HG03439 (cell line): Measurements from ENCODE around the gene FRMD8.

ENCODE experiments used
- ATAC-seq: cut with Tn5 transposase; IDR thresholded peaks from one replicate; pipeline ENCODE4 v1.9.1; 2021; ENCODE audit warnings: mild to moderate bottlenecking, moderate library complexity; ENCODE audit not compliant: unreplicated experiment

The FRMD8 gene

GRCh38 chr11:65390996-65391395 lies 4.6 kb downstream of the FRMD8 start:
- no peak for ATAC-seq

- no peak for ATAC-seq
Observed at GRCh38 chr11:65392186-65392829, 5.9 kb downstream of the FRMD8 start.

GRCh38 chr11:65392899-65393298 lies 6.5 kb downstream of the FRMD8 start:
- ATAC-seq: no peak

DNA sequence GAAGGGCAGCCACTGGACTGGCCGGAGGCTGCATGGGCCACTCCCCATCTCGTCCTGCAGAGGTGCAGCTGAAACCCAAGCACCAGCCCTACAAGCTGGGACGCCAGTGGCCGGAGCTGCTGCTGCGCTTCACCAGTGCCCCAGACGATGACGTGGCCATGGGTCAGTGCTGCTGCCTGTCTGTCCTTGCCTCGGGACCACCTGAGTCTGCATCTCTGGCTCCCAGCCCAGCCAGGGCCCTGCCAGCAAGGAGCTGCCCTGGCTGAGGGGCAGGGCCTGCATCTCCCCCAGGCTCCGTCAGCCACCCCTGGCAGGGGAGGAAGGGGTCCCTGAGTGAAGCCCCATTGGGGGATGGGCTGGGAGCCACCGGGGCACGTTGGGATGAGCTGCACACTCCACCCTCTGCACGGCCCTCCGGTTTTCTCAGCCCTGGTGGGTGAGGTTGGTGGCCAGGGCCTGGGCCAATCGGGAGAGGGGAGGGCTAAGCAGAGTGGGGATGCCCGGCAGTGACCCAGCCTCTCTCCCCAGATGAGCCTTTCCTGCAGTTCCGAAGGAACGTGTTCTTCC lies 7.2 kb downstream of the FRMD8 start:
- no peak for ATAC-seq

DNA sequence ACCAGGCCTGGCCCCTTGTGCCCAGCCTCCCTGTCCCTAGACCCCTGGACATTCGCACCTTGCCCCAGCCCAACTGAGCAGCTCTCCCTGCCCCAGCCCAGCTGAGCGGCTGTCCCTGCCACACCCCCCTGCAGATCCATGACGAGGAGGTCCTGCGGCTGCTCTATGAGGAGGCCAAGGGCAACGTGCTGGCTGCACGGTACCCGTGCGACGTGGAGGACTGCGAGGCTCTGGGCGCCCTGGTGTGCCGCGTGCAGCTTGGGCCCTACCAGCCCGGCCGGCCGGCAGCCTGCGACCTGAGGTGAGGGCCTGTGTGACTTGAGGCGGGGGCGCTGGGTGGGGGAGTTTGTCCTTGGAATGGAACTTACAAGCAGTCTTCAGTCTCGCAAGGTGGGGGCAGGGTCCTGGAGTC lies 7.7 kb downstream of the FRMD8 start:
- no peak for ATAC-seq

DNA sequence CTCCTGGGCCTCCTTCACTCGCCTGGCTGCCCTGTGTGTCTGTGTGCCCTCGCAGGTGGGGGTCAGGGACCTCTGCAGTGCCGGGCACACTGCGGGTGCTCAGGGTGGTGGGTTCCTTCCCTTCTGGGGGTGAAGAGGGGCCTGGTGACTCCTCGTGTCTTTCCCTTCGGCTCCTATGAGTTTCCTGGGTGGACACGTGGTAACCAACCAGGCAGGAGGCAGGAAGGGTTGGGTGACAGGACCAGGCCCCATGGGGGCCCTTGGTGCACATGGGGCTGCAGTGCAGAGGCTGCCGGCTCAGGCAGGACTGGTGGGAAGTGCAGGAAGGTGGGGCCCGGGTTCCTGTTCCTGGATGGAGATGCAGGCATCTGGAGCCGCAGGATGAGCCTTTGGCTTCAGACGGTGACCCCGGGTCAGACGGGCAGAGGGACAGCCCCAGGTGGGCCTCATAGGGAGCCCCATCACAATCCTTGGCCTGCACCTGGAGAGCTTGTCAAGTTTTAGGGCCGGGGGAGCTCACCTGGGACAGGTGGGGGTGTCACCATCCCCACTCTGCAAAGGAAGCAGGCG lies 9.6 kb downstream of the FRMD8 start:
- ATAC-seq: no peak

GRCh38 chr11:65396769-65397745 lies 10.6 kb downstream of the FRMD8 start:
- ATAC-seq: no peak

DNA sequence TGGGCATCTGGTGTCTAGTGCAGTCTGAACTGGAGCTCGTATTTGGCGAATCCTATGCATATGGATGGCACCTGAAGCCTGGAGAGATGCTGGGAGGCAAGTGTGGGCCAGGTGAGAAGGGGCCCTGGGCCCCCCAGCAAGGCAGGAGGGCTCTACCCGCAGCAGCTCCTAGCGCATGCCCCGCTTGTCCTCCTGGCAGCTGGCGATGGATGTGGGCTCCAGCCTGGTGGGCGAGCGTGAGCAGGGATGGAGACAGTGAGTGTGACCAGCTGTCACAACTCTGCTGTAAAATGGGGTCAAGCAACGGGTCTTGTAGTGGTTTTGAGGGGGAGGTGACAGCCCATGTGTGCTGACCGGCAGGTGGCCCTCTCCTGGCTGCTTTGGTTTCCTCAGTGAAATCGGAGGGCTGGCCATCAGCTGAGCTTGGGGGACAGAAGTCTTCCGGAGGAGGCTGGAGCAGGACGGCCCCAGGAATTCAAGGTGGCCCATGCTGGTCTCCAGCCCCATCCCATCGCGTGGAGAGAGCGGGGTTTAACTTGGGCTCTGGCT lies 12.0 kb downstream of the FRMD8 start:
- ATAC-seq: no peak

- no peak for ATAC-seq
Observed at GRCh38 chr11:65399249-65399648, 12.8 kb downstream of the FRMD8 start.

GRCh38 chr11:65399845-65400244 lies 13.4 kb downstream of the FRMD8 start:
- no peak for ATAC-seq

DNA sequence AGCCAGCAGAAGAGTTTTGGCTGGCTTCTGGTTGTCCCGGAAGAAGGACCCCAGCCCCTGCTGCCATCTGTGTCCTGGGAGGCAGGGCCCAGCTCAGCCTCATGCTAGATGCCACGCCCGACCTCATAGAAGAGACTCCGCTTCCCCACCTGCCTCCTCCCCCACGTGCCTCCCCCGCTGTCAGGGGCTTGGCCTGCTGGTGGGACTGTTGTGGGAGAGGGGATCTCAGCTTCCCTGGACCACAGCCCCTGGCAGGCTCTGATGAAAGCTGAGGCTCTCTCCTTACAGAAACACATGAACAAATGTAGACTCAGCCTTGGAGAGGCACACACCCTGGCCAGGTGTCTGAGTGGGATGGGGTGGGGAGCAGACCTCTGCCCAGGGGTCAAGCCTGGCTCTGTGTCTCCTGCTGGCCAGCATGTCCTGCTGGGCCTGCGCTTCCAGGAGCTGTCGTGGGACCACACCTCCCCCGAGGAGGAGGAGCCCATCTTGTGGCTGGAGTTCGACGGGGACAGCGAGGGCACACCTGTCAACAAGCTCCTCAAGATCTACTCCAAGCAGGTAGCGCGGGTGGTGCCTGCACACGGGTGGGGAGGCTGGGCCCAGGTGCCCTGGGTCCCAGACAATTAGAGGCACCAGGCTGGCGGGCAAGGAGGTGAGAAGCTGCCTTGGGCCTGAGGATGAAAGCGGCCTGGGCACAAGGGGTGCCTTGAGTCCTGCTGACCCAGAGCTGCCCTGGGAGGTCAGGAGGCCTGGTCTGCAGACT lies 14.1 kb downstream of the FRMD8 start:
- ATAC-seq: no peak

DNA sequence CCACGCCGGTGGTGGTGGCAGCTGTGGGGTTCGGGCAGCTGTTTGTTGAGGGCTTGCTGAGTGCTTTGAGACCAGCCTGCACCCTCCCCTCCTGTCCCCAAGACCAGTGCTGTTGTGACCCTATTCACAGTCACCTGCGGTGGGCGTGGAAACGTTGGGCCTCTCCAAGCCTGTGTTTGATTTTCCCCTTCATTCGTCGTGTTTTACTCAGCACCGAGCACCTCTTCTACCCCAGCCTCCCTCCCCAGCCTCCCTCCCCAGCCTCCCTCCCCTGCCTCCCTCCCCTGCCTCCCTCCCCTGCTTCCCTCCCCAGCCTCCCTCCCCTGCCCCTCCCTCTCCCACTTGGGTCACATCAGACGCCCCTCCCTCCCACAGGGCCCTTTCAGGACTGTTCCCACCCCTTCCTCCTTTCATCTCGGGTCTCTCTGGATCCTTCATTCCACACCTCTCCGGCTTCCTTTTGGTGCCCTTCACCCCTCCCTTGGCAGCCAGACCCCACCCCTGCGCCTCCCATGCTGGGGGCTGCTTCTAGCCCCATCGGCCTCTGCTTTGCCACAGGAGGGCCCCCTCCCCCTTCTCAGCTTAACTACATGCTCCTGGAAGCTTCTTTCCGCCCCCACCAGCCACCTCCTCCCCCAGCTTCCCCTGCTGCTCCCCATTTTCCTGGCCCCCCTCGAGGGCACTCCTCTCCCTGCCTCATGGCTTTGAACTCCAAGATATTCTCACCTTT lies 14.8 kb downstream of the FRMD8 start:
- ATAC-seq: no peak

GRCh38 chr11:65401803-65402248 lies 15.4 kb downstream of the FRMD8 start:
- ATAC-seq: no peak

DNA sequence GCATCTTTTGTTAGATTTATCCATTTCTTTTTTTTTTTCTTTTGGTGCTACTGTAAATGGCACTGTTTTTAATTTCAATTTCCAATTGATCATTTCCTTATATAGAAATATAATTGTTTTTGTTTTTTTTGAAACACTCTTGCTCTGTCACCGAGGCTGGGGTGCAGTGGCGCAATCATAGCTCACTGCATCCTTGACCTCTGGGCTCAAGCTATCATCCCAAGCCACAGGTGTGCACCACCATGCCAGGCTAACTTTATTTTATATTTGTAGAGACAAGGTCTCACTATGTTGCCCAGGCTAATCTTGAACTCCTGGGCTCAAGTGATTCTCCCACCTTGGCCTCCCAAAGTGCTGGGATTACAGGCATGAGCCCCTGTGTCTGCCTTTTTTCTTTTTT lies 16.4 kb downstream of the FRMD8 start:
- no peak for ATAC-seq

GRCh38 chr11:65403607-65404121 lies 17.2 kb downstream of the FRMD8 start:
- no peak for ATAC-seq

DNA sequence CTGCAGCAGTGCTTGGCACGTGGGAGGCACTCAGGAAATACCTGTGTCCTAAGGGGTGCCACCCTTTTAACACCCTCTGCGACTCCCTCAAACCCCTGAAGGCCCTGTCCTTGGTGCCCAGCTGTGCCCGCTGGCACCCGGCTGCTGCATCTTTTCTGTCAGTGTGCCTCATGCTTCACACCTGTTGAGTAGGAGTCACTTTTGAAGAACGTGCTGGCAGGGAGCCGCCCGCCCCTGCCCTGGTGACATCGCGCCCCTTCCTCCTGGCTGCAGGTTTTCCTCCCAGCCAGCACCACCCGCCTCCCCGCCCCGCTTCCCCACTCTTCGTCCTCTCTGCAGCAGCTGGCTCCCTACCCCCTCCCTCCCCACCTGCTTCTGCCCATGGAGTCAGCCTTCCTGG lies 17.8 kb downstream of the FRMD8 start:
- ATAC-seq: no peak

DNA sequence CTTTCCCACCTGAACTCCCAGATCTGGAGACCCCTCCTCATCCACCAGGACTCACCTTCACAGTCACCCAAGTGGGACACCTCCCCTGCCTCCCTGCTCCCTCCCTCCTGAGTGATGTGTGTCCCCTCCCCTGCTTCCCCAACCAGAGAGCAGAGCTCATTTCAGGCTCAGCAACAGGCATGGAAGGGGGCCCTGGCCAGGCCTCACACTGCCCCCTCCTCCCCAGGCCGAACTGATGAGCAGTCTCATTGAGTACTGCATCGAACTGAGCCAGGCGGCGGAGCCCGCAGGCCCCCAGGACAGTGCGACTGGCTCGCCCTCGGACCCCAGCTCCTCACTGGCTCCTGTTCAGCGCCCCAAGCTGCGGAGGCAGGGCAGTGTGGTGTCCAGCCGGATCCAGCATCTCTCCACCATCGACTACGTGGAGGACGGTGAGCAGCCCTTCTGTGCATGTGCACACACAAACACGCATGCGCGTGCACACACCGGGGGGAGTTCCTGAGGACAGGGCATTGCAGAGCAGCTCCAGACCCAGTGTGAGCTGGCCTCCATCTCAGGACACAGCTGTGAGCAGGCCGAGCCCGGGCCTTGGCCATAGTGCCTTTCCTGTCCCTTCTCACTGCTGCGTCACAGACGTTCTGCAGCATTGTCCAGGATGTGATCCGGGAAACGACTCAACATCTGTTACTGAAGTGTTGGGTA lies 18.4 kb downstream of the FRMD8 start:
- no peak for ATAC-seq

- ATAC-seq: no peak
Observed at GRCh38 chr11:65410936-65411680, 24.7 kb downstream of the FRMD8 start.
